Lower lobe of right lung (tissue), 2 donors: ENCODE measurements around the gene NAALADL2. TPM values are rescaled to one million over a fixed set of nuclear protein-coding genes. Genes with fewer than 3 reads are reported as not detected.

ENCODE experiments used
- ATAC-seq, 2 donors: fragments of 200-7000 bp; cut with Tn5 transposase; one replicate each; pipeline ENCODE4 v1.9.1; 2020 to 2022; ENCODE audit warnings: mild to moderate bottlenecking in 2 of 2, moderate library complexity in 2 of 2
- DNase-seq: peaks from one replicate; pipeline ENCODE4 v3.0.0-alpha.2; 2020
- H3K27ac ChIP-seq: fragments of 200-600 bp; one replicate; pipeline ENCODE4 v1.8.0; 2022
- H3K27me3 ChIP-seq: fragments of 200-600 bp; one replicate; pipeline ENCODE4 v1.8.0; 2022; ENCODE audit warnings: low read depth
- H3K36me3 ChIP-seq: fragments of 200-600 bp; one replicate; pipeline ENCODE4 v1.8.0; 2022; ENCODE audit warnings: mild to moderate bottlenecking
- H3K4me1 ChIP-seq: fragments of 200-600 bp; one replicate; pipeline ENCODE4 v1.8.0; 2022
- H3K4me3 ChIP-seq: fragments of 200-600 bp; one replicate; pipeline ENCODE4 v1.8.0; 2022; ENCODE audit warnings: mild to moderate bottlenecking
- H3K9me3 ChIP-seq: fragments of 200-600 bp; one replicate; pipeline ENCODE4 v1.8.0; 2022
- CTCF ChIP-seq: fragments of 200-600 bp; IDR thresholded peaks from one replicate; pipeline ENCODE4 v1.8.0; 2022; ENCODE audit warnings: antibody characterized with exemption, mild to moderate bottlenecking
- intact Hi-C: fragments of 100-400 bp; cut with DNase I; formaldehyde crosslinking; loops from one replicate; pipeline ENCODE4 v1.11.0; 2022
- total RNA-seq: library from RNA; stranded (reverse); fragmentation: NEBNext Ultra II Directional; extraction: Animal tissue kit (Norgen Biotek cat#: 25700); gene quantifications from one replicate; pipeline ENCODE4 v1.2.1, GENCODE V29; 2021
- donor health status: DM: no; HTN: yes; CAD: no; lungs with severe emphysema.

Gene NAALADL2
- total RNA-seq, 1 donor from 2014 or later, result 9.8 TPM

GRCh38 chr3:175311404-175311803, 452.3 kb downstream of the NAALADL2 start:
- ATAC-seq, result no peak
- intact Hi-C loops, result no loop called here

GRCh38 chr3:175311946-175312345, 452.8 kb downstream of the NAALADL2 start:
- H3K27me3 ChIP-seq, result no peaks in the 10 kb centered on the region
- H3K9me3 ChIP-seq, result no peaks in the 10 kb centered on the region
- intact Hi-C loops, result no loop called here
- H3K36me3 ChIP-seq, result no peaks in the 10 kb centered on the region
- no peak for TF ChIP-seq CTCF
- no peak overlapping the region for H3K4me3 ChIP-seq
- ATAC-seq, result no peak
- no peaks in the 10 kb centered on the region for H3K4me1 ChIP-seq
- DNase-seq, result no peak
- no peak overlapping the region for H3K27ac ChIP-seq

More at GRCh38 chr3:175311404-175311803, 452.3 kb downstream of the NAALADL2 start:
- no peaks in the 10 kb centered on the region for H3K4me1 ChIP-seq
- no peaks in the 10 kb centered on the region for H3K9me3 ChIP-seq
- no peak overlapping the region for H3K27ac ChIP-seq
- no peak for TF ChIP-seq CTCF
- no peaks in the 10 kb centered on the region for H3K27me3 ChIP-seq
- DNase-seq, result no peak
- H3K36me3 ChIP-seq, result no peaks in the 10 kb centered on the region
- no peak overlapping the region for H3K4me3 ChIP-seq

GRCh38 chr3:175312791-175313190, 453.7 kb downstream of the NAALADL2 start:
- no peak overlapping the region for H3K4me3 ChIP-seq
- no peaks in the 10 kb centered on the region for H3K27me3 ChIP-seq
- H3K4me1 ChIP-seq, result no peaks in the 10 kb centered on the region
- intact Hi-C loops, result no loop called here
- no peaks in the 10 kb centered on the region for H3K36me3 ChIP-seq
- TF ChIP-seq CTCF, result no peak
- ATAC-seq, result no peak
- DNase-seq, result no peak
- H3K9me3 ChIP-seq, result no peaks in the 10 kb centered on the region
- no peak overlapping the region for H3K27ac ChIP-seq

GRCh38 chr3:175316799-175317198, 457.7 kb downstream of the NAALADL2 start:
- ATAC-seq, result no peak
- no peaks in the 10 kb centered on the region for H3K27me3 ChIP-seq
- no peak overlapping the region for H3K27ac ChIP-seq
- no peaks in the 10 kb centered on the region for H3K4me1 ChIP-seq
- intact Hi-C loops, result no loop called here
- TF ChIP-seq CTCF, result no peak
- H3K4me3 ChIP-seq, result no peak overlapping the region
- no peaks in the 10 kb centered on the region for H3K9me3 ChIP-seq
- no peaks in the 10 kb centered on the region for H3K36me3 ChIP-seq
- no peak for DNase-seq

- intact Hi-C loops, result no loop called here
- Histone ChIP-seq H3K36me3 (no peaks in the 10 kb centered on the region), H3K9me3 (no peaks in the 10 kb centered on the region), H3K4me1 (no peaks in the 10 kb centered on the region), H3K27me3 (no peaks in the 10 kb centered on the region), H3K27ac (no peak overlapping the region), H3K4me3 (no peak overlapping the region)
- ATAC-seq (no peak), DNase-seq (no peak)
- no peak for TF ChIP-seq CTCF
Observed at GRCh38 chr3:175325440-175325839, 466.3 kb downstream of the NAALADL2 start.

- DNase-seq, result no peak
- Histone ChIP-seq H3K9me3 (no peaks in the 10 kb centered on the region), H3K36me3 (no peaks in the 10 kb centered on the region), H3K4me1 (no peaks in the 10 kb centered on the region), H3K27me3 (no peaks in the 10 kb centered on the region), H3K27ac (no peak overlapping the region), H3K4me3 (no peak overlapping the region)
- no peak for ATAC-seq
- intact Hi-C loops, result no loop called here
- TF ChIP-seq CTCF, result no peak
Observed at GRCh38 chr3:175326041-175326440, 466.9 kb downstream of the NAALADL2 start.
